T-helper 2 cell treated with Interferon-gamma antibody and Interleukin-4, amounts not matched to agents 5 μg/mL and 100 μg/mL, for 36 hours (primary cell): ENCODE measurements around the gene NDUFB6.
"Not testable (repeated sequence)": the region's sequence is repeated elsewhere in the genome, so short reads cannot be mapped to it uniquely, and the experiment has no call there.

Experiments
- DNase-seq: peaks from one replicate; pipeline ENCODE4 v3.0.0; 2021; ENCODE audit warnings: low spot score
- H3K27ac Mint-ChIP-seq: one replicate; pipeline ENCODE4 v1.8.0; 2021; ENCODE audit warnings: mild to moderate bottlenecking, mixed read lengths
- H3K27me3 Mint-ChIP-seq: one replicate; pipeline ENCODE4 v1.8.0; 2021; ENCODE audit warnings: low read depth, mixed read lengths
- H3K36me3 Mint-ChIP-seq: one replicate; pipeline ENCODE4 v1.8.0; 2021; ENCODE audit warnings: low read depth, mixed read lengths
- H3K4me1 Mint-ChIP-seq: one replicate; pipeline ENCODE4 v1.8.0; 2021; ENCODE audit warnings: low read depth, mixed read lengths
- H3K4me3 Mint-ChIP-seq: one replicate; pipeline ENCODE4 v1.8.0; 2022; ENCODE audit warnings: mild to moderate bottlenecking, moderate library complexity, mixed read lengths
- H3K9me3 Mint-ChIP-seq: one replicate; pipeline ENCODE4 v1.8.0; 2021; ENCODE audit warnings: mixed read lengths

The NDUFB6 gene

GRCh38 chr9:32552172-32552872, 20.6 kb downstream of the NDUFB6 start, which contains the start of the genes SMIM27 and TOPORS:
Gene SMIM27 (plus strand): TSS chr9:32552327. CDS start chr9:32552435, 108 bp downstream.
Gene TOPORS (minus strand): TSS chr9:32552586. CDS start chr9:32552436, 150 bp downstream.
- Mint-ChIP-seq H3K27ac (peak within 1 kb of the TSS; percentile 98), H3K4me3 (peak within 1 kb of the TSS; percentile 100), H3K9me3 (no peaks in the 10 kb centered on the region), H3K36me3 (peaks cover 18% of the 10 kb centered on the region), H3K4me1 (peaks cover 24% of the 10 kb centered on the region), H3K27me3 (no peaks in the 10 kb centered on the region)
- peak; percentile 87 for DNase-seq

GRCh38 chr9:32551276-32552051, 21.5 kb downstream of the NDUFB6 start:
- H3K27ac Mint-ChIP-seq, result peak overlapping the region; percentile 98
- H3K36me3 Mint-ChIP-seq, result peaks cover 22% of the 10 kb centered on the region
- H3K4me3 Mint-ChIP-seq, result peak overlapping the region; percentile 100
- H3K9me3 Mint-ChIP-seq, result no peaks in the 10 kb centered on the region
- H3K27me3 Mint-ChIP-seq, result no peaks in the 10 kb centered on the region
- peak; percentile 69 for DNase-seq
- H3K4me1 Mint-ChIP-seq, result peaks cover 27% of the 10 kb centered on the region

DNA sequence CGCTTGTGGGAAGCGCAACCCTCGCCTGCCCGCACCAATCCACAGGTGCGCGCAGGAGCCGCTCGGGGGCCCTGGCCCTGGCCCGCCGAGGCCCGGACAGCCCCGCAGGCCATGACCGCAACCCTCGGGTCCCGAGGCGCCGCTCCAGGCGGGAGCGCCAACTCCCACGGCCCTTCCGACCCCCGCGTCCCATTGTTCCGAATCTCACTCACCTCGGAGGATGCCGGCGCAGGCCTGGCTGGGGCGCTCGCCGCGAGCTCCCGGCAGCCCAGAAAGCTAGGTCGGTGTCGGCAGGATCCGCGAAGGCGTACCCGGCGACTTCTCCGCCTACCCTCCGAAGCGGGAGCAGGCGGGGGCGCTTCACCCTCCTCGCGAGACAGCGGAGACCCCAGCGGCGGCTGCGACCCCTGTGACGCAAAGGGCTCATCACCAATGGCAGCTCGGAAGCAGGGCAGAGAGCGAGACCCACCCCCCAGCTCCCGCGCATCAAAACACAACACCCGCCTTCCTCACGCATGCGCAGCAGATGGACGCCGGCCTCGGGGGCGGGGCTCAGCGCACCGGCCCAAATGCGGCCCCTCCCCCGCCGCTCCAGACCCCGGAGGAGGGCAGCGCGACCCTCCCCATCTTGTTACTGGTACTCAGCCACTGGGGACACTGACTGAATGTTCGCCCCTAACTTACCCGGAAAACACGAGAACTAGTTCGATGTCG, 22.2 kb downstream of the NDUFB6 start:
- Mint-ChIP-seq H3K36me3 (peaks cover 19% of the 10 kb centered on the region), H3K9me3 (no peaks in the 10 kb centered on the region), H3K27ac (peak overlapping the region; percentile 98), H3K4me3 (peak overlapping the region; percentile 100), H3K4me1 (peaks cover 28% of the 10 kb centered on the region), H3K27me3 (no peaks in the 10 kb centered on the region)
- peak; percentile 92 for DNase-seq

DNA sequence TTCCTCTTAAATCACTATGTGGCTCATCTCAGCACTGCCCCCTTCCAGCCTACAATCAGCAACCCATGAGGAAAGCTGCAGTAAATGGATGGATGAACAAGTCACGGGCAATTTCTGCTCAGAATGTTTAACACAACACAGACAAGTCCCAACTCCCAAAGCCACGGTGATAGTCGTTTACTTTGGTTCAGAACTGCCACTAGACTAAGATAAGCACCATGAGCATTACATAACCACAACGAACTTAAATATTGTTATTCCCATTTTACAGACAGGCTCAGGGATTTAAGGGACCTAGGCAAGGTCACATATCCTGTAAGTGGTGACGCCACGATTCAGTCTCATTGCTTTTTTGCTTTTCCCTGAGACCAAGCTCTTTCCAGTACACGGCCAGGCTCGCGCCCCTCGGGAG, 22.8 kb downstream of the NDUFB6 start:
- Mint-ChIP-seq H3K27ac (peak overlapping the region; percentile 71), H3K4me1 (peaks cover 28% of the 10 kb centered on the region), H3K9me3 (no peaks in the 10 kb centered on the region), H3K36me3 (peaks cover 19% of the 10 kb centered on the region), H3K4me3 (peak overlapping the region; percentile 100), H3K27me3 (no peaks in the 10 kb centered on the region)
- DNase-seq, result no peak

GRCh38 chr9:32548213-32548612, 24.7 kb downstream of the NDUFB6 start:
- not testable (repeated sequence) for H3K27ac Mint-ChIP-seq
- peaks cover 24% of the 10 kb centered on the region for H3K4me1 Mint-ChIP-seq

GRCh38 chr9:32545884-32546283, 27.1 kb downstream of the NDUFB6 start:
- no peak overlapping the region for H3K27ac Mint-ChIP-seq
- no peaks in the 10 kb centered on the region for H3K27me3 Mint-ChIP-seq

More at GRCh38 chr9:32548213-32548612, 24.7 kb downstream of the NDUFB6 start:
- not testable (repeated sequence) for H3K4me3 Mint-ChIP-seq, H3K27me3 Mint-ChIP-seq, DNase-seq, H3K9me3 Mint-ChIP-seq
- peaks cover 24% of the 10 kb centered on the region for H3K36me3 Mint-ChIP-seq

DNA sequence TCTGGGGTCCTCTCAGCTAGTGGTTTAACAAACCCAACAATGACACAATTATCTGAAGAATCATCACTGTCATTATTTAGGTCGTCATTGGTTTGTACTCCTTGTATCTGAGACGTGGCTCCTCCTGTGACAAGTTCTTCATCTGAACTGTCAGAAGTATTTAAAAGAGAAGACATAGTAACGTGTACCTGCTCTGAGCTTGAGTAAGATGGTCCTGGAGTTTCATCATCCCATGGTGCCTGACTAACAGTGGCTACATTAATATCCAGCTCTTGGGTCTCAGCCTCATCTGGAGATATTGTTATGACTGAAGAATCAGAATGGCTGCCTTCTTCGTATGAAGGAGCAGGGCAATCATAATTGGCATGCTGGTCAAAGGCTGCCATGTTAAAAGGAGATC, 29.9 kb downstream of the NDUFB6 start:
- peaks cover 32% of the 10 kb centered on the region for H3K36me3 Mint-ChIP-seq
- DNase-seq, result no peak
- H3K27ac Mint-ChIP-seq, result no peak overlapping the region
- H3K9me3 Mint-ChIP-seq, result no peaks in the 10 kb centered on the region
- no peaks in the 10 kb centered on the region for H3K27me3 Mint-ChIP-seq
- peaks cover 8% of the 10 kb centered on the region for H3K4me1 Mint-ChIP-seq
- no peak overlapping the region for H3K4me3 Mint-ChIP-seq

More at GRCh38 chr9:32545884-32546283, 27.1 kb downstream of the NDUFB6 start:
- no peak for DNase-seq
- H3K4me1 Mint-ChIP-seq, result peaks cover 21% of the 10 kb centered on the region
- H3K36me3 Mint-ChIP-seq, result peaks cover 38% of the 10 kb centered on the region
- no peaks in the 10 kb centered on the region for H3K9me3 Mint-ChIP-seq
- H3K4me3 Mint-ChIP-seq, result no peak overlapping the region

DNA sequence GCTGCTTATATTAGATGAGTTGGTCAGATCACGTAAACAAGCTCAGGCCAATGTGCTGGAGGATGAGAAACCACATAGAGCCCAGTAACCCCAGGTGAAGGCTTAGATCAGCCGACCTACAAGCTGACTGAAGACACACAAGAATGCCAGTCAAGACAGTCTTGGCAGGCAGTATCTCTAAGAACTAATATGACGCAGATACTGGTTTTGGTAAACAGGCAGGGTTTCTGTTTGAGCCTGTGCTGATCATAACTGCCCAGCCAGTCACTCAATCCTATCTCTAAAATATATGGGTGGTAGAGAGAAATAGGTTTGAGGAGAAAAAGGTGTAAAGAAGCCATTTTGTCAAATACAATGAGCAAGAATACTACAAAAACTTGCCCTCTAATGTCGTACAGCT, 39.1 kb downstream of the NDUFB6 start:
- H3K27me3 Mint-ChIP-seq, result no peaks in the 10 kb centered on the region
- no peak for DNase-seq
- peaks cover 2% of the 10 kb centered on the region for H3K36me3 Mint-ChIP-seq
- H3K9me3 Mint-ChIP-seq, result no peaks in the 10 kb centered on the region
- no peak overlapping the region for H3K4me3 Mint-ChIP-seq
- H3K4me1 Mint-ChIP-seq, result no peaks in the 10 kb centered on the region
- H3K27ac Mint-ChIP-seq, result no peak overlapping the region

- H3K27ac Mint-ChIP-seq, result no peak overlapping the region
- H3K36me3 Mint-ChIP-seq, result peaks cover 2% of the 10 kb centered on the region
- H3K27me3 Mint-ChIP-seq, result no peaks in the 10 kb centered on the region
- no peaks in the 10 kb centered on the region for H3K9me3 Mint-ChIP-seq
- DNase-seq, result no peak
- H3K4me3 Mint-ChIP-seq, result no peak overlapping the region
- H3K4me1 Mint-ChIP-seq, result no peaks in the 10 kb centered on the region
Observed at GRCh38 chr9:32533336-32533735, 39.6 kb downstream of the NDUFB6 start.

GRCh38 chr9:32526707-32527048, 46.3 kb downstream of the NDUFB6 start:
- Mint-ChIP-seq H3K27me3 (no peaks in the 10 kb centered on the region), H3K27ac (peak overlapping the region; percentile 89), H3K9me3 (peaks cover 5% of the 10 kb centered on the region), H3K4me3 (peak overlapping the region; percentile 92), H3K36me3 (peaks cover 27% of the 10 kb centered on the region), H3K4me1 (peaks cover 29% of the 10 kb centered on the region)
- DNase-seq, result no peak

DNA sequence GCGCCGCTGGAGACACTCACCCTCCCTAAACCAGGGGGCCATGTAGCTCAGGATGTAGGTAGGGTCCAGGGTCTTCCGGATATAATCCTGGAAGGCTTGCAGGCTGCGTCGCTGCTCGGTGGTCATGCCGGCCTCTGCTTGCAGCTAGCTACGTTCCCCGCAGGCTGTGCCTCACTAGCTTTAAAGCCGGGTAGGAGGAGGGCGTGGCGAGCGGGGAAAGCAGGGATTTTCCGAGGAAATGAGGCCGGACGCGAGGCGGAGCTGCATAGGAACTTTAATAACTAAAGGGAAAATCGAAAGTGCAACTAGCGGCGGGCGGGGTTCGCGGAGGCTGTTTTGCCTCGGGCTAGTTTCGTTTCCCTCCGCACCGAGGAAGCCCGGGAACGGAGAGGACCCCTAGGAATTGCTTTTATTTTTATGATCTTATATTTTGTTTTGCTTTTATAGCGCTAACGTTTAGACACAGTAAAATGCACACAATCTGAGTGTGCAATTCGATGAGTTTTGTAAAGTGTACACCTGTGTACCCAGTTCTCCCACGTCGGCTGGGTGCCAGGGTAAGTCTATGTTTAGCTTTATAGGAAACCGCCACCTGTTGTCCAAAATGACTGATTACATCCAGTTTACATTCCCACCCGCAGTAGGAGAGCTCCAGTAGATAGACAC, 46.8 kb downstream of the NDUFB6 start, which contains the start of gene RIGI:
TSS of gene RIGI (minus strand) at position 156 of the 666 bp plus-strand sequence. CDS start at position 126, 30 bp downstream.
- no peaks in the 10 kb centered on the region for H3K27me3 Mint-ChIP-seq
- H3K9me3 Mint-ChIP-seq, result peaks cover 5% of the 10 kb centered on the region
- H3K36me3 Mint-ChIP-seq, result peaks cover 32% of the 10 kb centered on the region
- H3K27ac Mint-ChIP-seq, result peak within 1 kb of the TSS; percentile 89
- peak; percentile 74 for DNase-seq
- peaks cover 29% of the 10 kb centered on the region for H3K4me1 Mint-ChIP-seq
- peak within 1 kb of the TSS; percentile 92 for H3K4me3 Mint-ChIP-seq

GRCh38 chr9:32525709-32526030, 47.3 kb downstream of the NDUFB6 start:
- peak overlapping the region; percentile 89 for H3K27ac Mint-ChIP-seq
- H3K9me3 Mint-ChIP-seq, result peaks cover 5% of the 10 kb centered on the region
- no peak for DNase-seq
- no peaks in the 10 kb centered on the region for H3K27me3 Mint-ChIP-seq
- H3K4me3 Mint-ChIP-seq, result peak overlapping the region; percentile 92
- peaks cover 29% of the 10 kb centered on the region for H3K4me1 Mint-ChIP-seq
- peaks cover 33% of the 10 kb centered on the region for H3K36me3 Mint-ChIP-seq

- peak overlapping the region; percentile 89 for H3K27ac Mint-ChIP-seq
- H3K9me3 Mint-ChIP-seq, result peaks cover 5% of the 10 kb centered on the region
- H3K4me1 Mint-ChIP-seq, result peaks cover 29% of the 10 kb centered on the region
- H3K27me3 Mint-ChIP-seq, result no peaks in the 10 kb centered on the region
- peaks cover 35% of the 10 kb centered on the region for H3K36me3 Mint-ChIP-seq
- DNase-seq, result peak; percentile 7
- peak overlapping the region; percentile 92 for H3K4me3 Mint-ChIP-seq
Observed at GRCh38 chr9:32524892-32525708, 47.9 kb downstream of the NDUFB6 start.
